GOT3 (cell line): ENCODE data around the gene RABGAP1.

Experiments
- DNase-seq: peaks from one replicate; lab custom pipeline; 2025; ENCODE audit warnings: mixed read lengths; lab: John Stamatoyannopoulos, UW

The RABGAP1 gene

DNA sequence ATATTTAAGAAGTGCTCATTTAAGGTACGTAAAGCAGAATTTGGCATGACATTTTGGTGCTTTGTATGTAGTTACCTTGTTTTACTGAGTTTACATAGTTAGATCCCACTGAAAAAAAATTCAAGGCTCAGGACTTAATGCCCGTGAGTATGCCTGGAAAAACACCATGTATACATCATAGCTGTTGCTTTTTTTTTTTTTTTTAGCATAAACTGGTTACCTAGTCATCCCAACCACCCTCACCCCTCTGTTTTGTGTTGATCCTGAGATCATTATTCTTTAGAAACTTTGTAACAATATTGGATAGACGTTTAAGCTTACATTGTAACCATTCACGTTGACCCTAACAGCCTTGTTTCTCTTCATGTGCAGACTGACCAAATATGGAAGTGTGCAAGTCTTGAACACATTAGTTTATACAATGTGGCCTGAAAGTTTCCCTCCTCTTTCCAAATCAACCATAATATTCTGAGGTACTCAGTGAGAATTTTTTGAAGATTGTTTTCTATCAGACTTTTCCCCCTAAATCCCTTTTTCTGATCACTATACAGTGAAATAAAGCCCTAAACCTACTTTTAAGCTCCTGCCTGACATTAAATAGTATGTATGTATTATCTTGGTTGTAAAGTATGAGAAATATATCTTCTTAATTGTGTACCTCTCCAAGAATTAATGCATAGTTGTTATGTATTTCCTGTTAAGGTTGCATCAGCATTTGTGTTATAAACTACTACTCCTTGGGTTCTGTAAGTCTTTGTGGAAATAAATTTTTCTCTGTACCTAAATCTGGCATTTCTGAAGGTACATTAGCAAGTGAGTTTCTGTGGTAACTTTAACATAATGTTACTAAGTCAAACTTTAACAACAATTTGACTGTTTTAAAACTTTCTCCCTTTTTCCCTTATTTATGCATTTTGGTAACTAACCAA, 4.4 kb downstream of the RABGAP1 start:
- DNase-seq: no peak

DNA sequence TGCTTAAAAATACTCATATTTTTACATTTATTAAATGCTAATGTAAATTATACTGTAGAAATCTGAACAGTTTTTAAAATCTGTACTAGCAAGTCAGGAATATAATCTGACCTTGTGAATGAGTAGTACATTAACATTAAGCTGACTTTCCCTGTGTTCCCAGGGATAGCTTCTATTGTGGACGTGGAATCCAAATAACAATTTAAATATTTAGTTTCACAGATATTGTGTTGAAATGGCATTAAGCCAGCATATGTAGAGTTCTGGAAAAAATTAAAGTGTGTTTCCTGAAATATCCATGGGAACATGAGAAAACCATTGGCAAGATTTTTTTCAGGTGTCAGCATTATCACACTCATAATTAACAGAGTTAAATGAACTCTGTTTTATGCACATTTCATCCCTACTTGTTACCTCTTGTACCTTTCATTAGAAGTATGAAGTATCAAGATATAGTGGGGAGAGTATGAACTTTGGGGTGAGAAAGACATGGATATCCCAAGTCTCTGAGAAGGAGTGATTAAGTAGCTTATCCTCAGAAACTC, 5.7 kb downstream of the RABGAP1 start:
- DNase-seq: no peak

DNA sequence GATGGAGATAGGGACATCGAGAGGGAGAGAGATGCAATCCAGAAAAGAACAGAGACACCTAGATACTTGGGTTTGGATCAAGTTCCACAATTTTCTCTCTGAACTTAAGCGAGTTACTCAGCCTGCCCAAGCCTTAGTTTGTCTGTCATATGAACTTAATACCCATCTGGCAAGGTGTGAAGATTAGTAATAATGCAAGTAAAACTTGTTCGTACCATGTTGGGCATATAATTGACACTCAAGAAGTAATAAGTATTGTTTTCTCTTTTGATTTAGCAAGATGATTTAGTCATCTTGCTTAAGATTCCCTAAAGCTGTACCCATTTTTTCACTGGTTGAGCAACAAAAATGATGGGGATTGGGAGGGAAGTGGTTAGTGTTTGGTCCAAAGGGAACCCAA, 7.5 kb downstream of the RABGAP1 start:
- DNase-seq: no peak

DNA sequence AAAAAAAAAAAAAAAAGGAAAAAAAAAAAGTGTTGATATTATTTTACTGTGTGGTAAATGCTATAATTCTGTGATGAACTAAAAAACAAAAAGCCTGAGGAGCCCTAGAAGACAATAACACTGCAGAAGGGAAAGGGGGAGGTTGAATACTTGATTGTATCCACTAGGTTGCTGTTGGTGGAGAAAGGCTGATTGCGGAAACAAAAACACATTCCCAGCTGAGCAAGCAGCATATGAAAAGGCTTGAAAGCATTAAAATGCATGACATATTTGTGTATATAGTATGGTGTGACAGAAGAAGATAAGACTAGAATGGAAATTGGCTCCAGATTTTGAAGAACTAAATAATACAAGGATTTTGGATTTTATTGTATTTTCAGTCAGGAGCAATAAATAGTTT, 8.9 kb downstream of the RABGAP1 start:
- DNase-seq: no peak

DNA sequence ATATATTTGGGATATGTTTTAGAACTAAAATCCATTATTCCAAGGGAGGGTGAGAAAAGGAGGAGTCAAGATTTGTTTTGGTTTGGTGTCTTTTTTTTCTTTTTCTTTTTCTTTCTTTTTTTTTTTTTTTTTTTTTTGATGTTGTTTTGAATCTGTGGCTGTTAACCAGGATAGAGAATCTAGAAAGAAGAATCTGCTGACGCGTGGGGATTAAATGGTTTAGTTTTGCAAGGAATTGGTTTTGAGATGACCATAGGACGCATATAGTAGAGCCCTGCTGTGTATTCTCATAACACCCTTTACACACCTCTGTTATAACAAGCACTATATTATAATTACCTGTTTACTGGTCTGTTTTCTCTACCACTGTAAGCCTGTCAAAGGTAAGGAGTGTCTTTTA, 9.4 kb downstream of the RABGAP1 start:
- DNase-seq: no peak

DNA sequence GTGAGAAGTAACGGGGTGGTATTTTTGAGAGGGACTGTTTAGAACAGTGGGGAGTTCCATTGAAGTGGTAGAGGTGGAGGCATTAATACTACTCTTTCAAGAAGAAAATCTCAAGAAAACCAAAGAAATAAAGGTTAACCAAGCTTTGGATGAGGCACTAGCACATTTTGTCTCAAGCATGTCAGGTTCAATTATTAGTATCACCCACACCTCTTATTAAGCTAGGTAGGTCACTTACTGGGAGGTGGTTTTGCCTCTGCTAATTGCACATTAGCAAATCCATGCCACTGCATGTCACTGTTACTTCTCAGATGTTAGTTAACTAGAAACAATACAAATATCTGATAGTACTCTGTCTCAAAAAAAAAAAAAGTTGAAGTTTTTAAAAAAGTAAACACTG, 10.2 kb downstream of the RABGAP1 start:
- no peak for DNase-seq

DNA sequence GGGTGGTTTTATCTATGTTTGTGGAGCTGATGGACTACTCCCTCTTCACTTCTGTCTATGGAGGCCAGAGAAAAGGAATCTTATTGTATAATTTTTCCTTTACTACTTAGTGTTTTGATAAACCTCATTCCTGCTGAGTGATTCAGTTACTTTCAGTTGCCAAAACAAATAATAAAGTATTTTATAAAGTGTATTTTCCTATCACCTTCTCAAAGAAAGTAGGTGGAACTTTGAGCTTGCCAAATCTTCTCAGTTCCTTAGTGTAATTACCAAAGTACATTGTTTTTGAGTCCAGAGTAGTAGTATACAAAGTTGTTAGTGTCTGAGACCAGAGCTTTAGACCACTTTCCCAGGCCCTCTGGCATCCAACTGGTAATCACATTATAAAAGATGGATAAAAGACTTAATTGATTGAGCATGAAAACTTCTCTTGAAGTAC, 13.5 kb downstream of the RABGAP1 start:
- no peak for DNase-seq

DNA sequence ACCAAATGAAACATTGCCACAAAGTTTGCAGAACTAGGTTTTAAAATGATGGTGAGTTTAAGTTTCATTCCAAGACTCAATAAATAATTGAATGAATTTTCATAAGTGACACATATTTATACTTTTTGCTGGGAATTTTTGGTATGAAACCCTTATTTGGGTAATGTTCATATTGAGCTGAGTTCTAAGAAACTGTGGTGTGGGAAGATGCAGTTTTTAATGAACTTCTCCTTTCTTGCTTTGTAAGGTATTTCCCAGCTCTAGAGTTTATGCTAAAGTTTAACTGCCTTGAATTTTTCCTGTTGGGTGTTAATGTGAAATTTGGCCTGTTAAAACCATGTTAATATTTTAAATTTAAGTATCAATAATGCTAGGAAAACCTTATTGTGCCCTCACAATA, 15.1 kb downstream of the RABGAP1 start:
- no peak for DNase-seq

DNA sequence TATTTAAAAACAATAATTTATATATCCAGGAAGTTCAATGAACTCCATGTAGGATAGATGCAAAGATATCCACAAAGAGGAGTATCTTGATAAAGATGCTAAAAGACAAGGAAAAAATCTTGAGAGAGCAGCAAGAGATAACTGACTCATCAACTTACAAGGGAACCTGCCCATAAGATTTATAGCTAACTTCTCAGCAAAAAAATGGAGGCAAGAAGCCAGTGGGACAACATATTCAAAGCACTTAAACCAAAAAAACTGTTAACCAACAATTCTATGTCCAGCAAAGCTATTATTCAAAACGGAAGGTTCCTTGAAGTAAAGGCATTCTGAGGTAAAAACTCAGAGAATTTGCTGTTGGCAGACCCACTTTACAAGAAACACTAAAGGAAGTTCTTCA, 20.3 kb downstream of the RABGAP1 start:
- no peak for DNase-seq

DNA sequence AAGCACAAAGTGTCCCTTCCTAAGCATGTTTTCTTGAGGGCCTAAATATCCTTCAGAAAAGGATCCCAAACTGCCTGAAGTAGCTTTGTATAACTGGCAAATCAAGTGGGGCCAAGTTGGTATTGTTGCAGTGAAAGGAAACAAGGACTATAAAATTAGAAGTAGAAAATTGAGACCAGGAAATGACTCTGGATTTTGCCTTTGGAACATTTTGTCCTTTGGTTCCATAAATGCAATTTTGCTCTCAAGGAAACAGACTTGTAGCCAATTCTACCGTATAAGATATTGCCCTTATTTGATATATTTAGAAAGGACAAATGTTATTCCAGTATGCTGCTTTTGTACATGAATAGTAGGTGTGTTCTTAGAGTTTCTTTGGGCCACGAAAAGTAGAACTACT, 34.4 kb downstream of the RABGAP1 start:
- DNase-seq: no peak

DNA sequence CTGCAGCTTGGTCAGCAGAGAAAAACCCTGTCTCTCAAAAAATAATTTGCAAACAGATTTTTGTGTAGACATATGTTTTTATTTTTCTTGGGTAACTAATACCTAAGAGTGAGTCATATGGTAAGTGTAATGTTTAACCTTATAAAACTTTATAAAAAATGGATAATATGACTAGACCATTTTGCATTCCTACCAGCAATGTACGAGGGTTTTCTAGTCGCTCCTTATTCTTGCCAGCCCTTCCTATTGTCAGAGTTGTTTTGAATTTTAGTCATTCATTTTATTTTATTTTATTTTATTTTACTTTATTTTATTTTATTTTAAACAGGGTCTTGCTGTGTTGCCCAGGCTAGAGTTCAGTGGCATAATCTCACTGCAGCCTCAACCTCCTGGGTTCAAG, 37.8 kb downstream of the RABGAP1 start:
- no peak for DNase-seq

DNA sequence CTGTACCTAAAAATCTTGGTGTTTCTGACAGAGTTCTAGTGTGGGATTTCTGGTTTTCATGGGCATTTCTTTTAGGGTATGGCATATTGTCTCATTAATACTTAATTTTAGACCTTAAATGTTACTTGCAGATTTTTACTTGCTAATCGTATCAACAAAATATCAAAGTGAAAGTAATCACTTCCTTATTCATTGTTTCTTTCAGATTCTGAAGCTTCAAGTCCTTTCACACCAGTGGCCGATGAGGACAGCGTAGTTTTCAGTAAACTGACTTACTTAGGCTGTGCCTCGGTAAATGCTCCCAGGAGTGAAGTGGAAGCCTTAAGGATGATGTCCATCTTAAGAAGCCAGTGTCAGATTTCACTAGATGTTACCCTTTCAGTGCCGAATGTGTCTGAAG, 45.2 kb downstream of the RABGAP1 start:
- DNase-seq: no peak

DNA sequence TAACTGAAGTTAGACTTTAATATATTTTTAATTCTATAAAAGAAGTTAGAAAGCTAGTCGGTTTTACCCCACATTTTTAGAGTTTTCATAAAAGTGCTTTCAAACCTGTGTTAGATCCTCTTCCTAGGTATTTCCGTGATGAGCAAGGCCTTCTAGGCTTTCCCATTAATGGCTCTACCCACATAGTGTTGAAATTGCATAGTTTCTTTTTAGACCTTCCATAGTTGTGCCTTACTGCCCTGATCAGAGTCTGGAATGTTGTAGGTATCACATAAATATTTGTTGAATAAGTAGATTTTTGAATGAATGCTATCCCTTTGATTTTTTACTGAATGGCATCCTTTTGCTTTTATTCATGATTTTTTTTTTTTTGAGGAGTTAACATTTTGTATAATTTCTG, 47.3 kb downstream of the RABGAP1 start:
- DNase-seq: no peak

DNA sequence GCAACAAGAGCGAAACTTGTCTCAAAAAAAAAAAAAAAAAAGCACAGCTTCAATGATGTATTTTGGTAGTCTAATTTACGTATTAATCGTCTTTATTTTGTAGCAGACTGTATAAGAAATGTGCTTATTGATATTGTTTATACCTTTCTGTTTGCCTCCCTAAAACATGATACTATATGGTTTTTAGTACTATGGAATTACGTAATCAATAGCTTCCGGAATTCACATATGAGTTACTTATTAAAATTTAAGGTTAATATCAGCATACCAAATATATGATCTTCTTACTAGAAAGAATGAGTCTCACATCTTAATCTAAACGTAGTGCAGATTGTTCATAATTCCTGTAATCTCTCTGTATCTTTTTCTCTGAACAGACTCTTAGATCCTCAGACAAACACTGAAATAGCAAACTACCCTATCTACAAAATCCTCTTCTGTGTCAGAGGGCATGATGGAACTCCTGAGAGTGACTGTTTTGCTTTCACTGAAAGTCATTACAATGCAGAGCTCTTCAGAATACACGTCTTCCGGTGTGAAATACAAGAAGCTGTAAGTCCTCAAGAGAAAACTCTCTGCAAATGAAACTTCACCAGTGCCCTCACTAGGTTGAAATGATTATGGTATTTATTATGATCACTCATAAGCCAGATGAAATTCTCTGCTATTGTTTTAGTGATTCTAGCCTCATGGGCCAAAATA, 48.3 kb downstream of the RABGAP1 start:
- DNase-seq: no peak

DNA sequence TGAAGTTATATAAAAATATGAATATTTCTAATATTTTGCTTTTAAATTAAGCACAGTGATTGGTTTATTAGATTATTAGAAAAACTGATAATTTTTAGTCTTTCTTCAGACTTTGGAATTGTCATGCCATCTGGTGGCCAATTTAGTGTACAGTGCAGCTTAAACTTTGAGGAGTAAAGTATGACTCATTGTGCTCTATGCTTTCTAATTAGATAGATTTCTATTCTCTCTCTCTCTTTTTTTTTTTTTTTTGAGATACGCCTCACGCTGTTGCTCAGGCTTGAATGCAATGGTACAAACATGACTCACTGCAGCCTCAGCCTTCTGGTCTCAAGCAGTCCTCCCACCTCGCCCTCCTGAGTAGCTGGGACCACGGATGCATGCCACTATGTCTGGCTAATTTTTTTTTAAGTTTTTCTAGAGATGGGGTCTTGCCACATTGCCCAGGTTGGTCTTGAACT, 50.6 kb downstream of the RABGAP1 start:
- DNase-seq: no peak

DNA sequence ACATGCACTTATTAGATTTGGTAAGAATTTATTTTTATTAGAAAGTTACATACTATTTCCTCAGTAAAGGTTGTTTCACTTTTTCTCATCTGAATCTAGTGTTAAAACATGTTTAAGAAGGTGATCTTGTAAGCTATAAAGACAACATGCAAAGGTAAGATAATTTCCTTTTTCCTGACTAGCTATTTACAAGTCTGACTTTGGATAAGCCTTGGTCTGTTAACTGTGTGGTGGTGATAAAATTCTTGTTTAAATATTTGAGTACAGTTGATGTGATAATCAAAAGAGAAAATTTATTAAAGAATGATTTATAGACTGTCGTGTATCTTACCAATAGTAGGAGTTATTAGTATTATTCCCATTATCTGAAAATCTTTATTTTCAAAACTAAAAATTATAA, 55.8 kb downstream of the RABGAP1 start:
- DNase-seq: no peak

DNA sequence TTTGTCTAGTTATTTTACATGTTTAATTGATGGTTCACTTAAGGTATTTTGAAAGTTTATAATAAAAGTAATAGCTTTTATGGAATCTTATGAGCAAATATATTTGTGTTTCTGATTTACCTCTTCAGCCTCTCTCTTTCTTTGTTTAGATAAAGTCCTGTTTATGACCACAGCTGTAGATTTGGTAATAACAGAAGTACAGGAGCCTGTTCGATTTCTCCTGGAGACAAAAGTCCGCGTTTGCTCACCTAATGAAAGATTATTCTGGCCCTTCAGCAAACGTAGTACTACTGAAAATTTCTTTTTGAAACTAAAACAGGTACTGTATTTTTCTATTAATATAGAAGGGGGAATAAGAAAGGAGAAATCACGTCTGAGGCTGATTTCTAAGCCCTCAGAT, 57.6 kb downstream of the RABGAP1 start:
- no peak for DNase-seq

DNA sequence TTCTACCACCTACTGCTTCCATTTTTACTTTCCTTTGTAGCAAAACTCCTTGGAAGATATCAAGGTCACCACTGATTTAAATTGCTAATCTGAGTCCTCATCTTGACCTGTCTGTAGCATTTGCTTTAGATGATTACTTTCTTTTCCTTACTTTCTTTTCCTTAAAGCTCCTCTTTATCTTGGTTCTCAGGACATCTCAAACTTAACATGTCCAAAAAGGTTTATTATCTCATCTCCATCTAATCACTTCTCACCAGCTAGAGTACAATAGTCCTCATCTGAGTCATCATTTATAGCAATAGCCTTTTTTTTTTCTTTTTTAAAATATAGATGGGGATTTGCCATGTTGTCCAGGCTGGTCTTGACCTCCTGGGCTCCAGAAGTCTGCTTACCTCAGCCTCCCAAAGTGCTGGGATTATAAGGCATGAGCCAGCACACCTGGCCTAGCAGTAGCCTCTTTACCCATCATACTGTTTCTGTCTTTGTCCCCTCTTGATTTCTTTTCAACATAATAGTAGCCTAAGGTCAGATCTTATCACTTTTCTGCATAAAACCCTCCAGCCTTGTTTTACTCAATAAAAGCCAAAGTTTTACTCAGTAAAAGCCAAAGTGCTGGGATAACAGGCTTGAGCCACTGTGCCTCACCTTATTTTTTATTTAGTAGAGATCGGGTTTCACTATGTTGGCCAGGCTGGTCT, 59.7 kb downstream of the RABGAP1 start:
- no peak for DNase-seq

DNA sequence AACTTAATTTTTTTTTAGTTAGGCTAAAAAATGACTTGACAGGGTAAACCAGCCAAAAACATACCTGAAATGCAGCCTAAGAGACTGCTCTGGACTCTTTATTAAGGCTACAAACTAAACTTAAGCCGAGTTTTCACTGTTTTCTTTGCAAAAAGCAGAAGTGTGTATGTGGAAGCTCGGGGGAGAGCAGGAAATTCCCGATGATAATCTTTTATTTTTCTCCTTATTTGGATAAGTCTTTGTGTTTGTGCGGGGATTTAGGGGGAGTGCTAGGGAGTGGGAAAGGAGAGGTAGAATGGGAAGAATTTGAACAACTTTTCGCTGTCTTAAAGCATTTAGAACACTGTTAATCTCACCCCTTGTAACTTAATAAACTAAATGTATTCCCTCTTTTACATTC, 61.9 kb downstream of the RABGAP1 start:
- no peak for DNase-seq

DNA sequence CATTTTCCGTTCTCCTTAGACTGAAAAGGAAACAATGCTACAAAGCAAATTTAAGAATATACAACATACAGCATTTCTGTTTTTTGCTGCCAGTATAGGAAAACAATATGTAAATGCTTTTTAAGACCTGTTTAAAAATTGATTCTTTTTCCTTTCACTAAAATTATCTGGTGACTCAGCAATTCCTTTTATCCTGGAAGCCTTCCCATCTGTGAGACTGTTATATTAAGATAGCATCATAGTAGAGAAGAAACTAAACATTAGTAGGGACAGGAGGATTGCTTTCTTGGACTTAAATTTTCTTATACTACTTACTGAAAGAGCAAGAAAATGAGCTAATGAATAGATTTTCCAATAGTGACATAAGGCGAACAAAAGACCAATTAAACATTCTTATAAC, 62.6 kb downstream of the RABGAP1 start:
- DNase-seq: no peak

DNA sequence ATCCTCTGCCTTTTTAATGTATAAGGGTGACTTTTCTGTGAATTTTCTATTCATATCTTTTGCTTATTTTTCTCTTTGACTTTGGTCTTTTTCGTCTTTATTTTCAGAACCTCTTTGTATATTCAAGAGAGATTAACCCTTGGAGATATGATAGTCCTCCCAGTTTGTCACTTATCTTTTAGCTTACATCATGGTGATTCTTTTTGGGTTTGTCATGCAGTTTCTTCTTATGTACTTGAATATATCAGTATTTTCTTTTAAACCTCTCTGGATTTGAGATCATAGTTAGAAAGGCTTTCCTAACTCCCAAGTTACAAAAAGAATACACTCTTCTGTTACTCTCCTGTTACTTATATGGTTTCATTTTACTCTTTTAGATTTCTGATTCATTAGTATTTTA, 65.1 kb downstream of the RABGAP1 start:
- no peak for DNase-seq

DNA sequence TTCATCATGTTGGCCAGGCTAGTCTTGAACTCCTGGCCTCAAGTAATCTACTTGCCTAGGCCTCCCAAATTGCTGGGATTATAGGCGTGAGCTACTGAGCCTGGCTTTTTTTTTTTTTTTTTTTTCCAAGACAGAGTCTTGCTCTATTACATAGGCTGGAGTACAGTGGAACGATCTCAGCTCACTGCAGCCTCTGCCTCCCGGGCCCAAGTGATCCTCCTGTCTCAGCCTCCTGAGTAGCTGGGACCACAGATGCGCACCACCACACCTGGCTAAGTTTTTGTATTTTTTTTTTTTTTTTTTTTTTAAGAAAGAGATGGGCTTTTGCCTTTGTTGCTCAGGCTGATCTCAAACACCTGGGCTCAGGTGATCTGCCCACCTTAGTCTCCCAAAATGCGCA, 66.4 kb downstream of the RABGAP1 start:
- DNase-seq: no peak
